GM18909 (cell line): ENCODE measurements around the gene GRIK3.

Source experiments
- ATAC-seq: cut with Tn5 transposase; IDR thresholded peaks from one replicate; pipeline ENCODE4 v1.9.1; 2021; ENCODE audit warnings: mild to moderate bottlenecking; ENCODE audit not compliant: unreplicated experiment, poor library complexity

Gene GRIK3

DNA sequence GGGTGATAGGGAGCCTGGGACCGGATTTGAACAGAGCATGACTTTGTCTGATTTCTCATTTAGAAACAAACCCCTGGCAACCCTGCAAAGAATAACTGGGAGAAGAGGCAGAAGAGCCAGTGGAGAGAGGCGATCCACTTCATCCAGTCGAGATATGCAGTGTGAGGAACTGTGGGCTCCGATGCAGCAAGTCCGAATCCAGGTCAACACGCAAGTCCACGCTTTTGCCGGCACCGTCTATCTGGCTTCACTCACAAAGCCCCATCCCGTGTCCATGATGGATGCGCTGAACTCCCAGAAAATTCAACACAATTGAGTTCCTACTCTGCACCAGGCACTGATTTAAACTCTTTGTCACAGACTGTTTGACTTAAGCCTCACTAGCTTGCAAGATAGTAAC is 191.3 kb downstream of the GRIK3 start:
- ATAC-seq, result no peak

DNA sequence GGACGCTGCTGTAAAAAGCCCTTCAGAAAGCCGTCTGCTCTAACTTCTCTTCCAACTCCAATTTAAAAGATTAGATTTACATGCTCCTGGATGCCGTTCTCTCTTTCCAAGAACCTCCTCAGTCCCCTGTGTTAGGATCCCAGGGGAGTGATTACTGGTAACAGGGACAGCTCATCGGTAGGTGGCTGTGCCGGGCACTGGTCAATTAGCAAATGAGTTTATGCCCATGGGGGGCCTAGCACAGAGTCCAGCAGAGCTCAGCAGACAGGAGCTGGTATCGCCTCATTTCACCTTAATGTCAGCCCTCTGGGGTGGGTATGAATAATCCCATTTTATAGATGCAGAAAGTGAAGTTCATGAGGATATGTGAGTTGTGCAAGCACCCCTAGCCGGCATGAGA is 191.9 kb downstream of the GRIK3 start:
- ATAC-seq, result no peak

DNA sequence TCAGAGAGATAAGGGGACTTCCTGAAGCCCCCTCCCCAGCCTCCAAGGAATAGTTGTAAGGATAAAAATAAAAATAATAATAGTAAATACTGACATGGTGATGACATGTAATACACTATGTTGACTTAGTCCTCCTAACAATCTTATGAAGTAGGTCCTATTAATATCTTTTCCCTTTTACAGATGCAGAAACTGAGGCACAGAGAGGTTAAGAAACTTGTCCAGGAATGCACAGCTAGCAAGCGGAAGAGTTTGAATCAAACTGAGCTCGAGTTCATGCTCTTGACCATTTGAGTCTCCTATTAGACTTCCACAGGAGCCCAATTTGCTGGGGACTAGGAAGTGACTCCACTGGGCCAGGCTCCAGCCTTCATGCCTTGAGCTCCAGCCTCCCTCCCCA is 194.8 kb downstream of the GRIK3 start:
- ATAC-seq, result no peak

DNA sequence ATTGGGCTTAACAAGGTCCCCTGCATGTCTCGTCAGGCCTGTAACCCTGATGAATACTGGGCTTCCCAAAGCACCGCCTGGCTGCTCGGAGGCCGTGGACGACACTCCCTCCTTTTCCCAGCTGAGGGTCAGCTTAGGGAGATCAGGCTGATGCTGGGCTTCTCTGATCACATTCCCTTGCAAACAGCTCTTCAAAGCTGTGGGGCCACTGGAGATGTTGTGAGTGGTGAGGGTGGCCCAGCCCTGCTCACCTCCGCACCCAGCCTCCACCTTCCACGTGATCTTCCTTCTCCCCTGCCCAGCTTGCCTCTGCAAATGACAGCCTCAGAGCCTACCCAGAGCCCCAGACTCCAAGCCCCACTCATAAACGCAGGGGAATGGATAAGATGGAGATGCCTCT is 195.4 kb downstream of the GRIK3 start:
- ATAC-seq, result no peak

DNA sequence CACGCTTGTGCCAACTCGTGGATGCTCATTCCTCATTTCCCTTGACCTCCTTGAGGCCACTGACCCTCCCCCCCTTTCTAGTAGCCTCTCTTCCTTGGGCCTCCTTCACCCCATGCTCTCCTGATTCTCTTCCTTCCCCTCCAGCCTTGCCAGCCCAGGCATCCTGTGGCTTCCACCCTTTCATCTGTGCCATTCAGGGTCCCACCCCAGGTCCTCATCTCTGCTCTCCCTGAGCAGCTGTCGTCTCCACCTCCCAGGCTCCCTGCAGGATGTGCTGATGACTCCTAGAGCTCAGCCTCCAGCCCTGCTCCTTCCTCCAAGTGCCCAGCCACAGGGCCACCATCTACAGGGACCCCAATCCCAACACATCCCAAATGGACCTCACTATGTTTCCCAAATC is 197.4 kb downstream of the GRIK3 start:
- ATAC-seq, result no peak

DNA sequence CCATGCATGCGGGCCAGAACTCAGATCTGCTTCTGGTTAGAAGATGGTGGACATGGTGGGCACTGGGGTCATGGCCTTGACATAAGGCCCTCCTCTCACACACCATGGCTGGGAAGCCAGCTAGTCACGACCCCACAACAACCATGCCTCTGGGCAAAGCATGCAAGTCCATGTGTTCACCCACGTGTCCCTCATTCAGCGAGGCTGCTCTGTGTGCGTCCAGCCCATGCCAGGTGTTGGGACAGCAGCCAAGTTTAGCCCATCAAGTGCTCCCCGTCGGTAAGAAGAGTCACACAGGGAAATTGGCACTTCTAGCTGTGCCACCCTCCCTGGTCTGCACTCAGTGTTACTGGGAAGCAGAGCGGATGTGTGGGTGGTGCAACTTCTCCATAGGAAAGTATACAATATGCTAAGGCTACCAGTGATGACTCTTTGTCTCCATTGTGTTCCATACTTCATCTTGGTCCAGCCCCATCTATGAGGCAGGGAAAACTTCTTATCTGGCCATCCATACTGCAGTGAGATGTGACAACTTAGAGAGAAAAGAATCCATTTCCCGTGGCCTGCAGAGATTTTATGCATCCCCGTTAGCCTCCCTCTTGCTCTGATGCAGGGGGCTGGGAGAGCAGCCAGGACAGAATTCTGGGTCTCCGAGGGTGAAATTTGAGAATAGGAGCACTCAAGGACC is 198.0 kb downstream of the GRIK3 start:
- ATAC-seq, result no peak

DNA sequence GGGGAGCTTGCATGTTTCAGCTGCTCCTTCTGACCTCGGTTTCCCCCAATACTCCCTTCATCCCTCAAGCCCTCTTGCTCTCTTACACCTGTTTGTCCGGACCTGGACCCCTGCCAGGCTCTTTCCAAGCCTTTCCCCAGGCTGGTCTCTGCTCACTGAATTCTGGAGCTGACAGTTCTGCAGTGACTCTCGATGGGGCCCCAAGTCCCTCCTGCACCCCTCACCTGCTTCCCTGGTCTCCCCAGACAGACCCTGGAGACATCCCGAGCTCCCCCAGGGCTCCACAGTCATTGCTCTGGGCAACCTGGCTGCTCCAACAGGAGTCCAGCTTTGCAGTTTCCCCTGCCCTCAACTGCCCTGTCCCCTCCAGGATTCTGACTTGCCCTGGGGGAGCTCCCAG is 198.6 kb downstream of the GRIK3 start:
- ATAC-seq, result no peak

DNA sequence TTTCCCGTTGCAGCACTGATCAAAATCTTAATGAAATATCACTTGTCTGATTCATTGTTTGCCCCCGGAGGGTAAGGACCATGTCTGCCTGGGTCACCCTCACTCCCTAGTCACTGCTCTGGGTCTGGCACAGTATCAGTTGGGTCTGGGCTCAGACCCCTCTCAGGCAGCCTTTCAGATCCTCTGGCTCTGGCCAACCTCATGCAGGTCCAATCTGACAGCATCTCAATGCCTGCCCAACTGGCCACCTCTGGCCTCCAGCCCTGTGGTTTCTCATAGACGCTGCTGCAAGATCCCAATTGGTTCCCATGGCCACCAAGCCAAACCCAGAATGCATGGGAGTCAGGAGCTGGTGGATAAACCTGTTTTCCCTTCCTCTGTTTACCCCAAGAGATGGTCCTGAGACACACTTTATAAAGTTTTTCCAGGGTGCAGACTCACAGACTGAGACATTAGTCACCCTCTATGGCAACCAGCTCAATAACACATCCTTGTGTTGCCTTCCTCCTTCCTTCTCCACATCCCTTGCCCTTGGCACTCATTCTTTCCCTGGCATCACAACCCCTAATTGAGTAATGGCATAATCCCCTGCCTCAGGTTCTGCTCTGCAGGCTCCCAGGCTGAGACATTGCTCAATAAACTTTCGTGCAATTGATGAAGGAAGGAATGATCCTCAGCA is 199.2 kb downstream of the GRIK3 start:
- no peak for ATAC-seq

DNA sequence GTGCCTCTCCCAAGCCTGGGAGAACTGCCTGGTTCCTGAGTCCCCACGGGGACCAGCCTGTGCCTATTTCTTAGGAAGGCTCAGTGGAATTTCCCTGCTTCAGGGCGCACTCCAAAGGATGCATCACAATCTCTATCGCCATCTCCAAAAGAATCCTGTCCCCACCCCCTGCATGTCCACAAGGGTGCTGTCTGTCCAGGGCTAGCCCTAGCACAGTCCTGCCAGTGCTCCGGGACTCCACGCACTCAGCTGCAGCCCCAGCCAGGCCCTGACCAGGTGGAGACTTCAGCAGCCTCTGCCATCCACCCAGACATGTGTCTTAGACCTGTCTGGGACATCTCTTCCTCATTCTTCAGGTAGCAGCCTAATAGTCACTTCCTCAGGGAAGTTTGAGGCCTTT is 199.7 kb downstream of the GRIK3 start:
- no peak for ATAC-seq

DNA sequence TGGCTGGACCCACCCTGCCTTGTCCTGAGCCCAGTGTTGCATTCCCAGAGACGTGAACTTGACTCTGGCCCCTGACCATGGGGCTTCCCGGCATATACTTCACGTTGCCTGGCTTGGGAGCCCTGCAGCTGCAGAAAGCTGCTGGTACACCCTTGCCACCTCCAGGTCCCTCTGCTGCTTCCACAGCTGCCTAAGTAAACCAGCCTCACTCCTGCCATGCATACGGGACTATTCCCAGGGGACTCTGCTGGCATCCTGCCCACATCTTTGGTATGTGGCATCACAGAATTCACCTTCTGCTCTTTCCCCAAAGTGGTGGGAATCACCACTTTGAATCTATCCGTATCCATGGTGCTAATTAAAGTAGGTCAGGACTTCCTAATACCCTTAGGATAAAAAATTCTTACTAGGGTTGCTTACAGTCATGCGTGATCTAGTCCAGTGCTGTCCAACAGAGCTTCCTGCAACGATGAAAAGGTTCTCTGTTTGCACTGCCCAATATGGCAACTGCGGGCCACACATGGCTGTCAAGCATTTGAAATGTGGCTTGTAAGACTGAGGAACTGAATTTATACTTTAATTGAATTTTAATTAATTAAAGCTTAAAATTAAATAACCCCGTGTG is 203.0 kb downstream of the GRIK3 start:
- ATAC-seq, result no peak

DNA sequence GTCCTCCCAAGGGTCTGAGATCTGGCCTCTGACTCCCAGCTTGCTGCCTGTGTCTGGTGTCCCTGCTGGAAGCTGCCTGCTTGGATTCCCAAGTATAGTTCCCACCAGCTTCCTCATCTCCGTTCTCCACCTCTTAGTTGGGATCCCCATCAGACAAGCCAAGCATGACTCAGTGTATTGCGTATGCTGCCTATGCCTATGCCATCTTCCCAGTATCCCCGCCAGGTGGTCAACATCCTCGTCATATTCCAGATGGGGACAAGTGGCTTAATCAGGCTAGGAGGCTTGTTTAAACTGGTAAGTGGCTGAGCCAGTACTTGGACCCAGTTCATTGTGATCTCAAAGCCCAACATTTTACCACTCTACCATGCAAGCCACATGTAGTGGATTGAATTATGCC is 204.4 kb downstream of the GRIK3 start:
- no peak for ATAC-seq

DNA sequence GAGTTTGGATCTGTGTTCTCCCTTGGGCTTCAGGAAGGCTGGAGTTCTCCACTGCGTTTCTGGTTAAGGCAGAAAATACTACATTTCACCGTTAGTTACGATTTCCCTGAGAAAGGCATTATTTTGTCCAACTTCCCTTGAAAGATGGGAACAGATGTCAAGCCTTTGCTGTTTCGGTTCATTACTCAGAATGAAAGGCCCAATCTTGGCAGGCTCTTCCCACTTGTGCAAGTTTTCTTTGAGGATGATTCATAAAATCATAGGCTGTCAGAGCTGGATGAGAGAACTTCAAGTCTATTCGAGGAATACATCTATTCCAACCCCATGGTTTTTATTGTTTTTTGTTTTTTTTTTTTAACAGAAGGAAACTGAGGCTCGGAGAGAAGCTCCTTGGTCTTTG is 205.2 kb downstream of the GRIK3 start:
- ATAC-seq, result no peak

DNA sequence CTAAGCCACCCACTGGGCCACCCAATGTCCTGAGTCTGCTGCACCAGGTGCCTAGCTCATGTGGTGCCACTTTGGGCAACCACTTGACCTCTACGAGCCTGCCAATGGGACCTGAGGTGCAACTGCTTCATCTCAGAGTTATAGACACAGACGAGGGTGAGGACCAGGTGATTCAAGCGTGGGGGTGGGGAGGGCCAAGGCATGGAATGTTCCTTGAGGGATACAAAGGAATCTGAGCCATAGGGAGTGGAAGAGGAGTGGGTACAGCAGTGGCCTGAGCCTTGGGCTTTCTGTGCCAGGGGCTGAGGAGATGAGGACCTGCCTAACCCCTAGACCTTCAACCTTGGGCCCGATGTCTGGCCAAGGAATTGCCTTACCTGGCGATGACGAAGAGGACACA is 209.1 kb downstream of the GRIK3 start:
- no peak for ATAC-seq

DNA sequence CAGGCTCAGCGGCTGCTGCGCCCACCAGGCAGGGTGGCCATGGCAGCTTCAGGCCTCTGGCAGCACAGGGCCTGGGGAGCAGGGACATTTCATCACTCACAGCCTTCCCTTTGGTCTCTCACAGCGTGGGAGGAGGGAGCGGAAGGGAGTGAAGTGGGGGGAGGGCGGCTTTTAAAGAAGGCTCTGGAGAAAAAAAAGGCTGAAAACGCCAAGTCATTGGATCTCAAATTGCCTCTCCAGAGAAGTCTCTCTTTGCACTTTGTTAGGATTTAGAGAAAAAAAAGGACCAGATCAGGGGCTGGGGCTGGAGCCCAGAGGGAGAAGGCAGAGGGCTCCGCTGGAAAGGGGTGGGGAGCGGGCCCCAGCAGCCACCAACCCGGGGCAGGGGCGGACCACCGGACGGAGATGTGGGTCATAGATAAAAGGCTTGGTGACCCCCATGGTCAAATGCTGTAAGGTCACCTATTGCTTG is 209.9 kb downstream of the GRIK3 start:
- ATAC-seq, result no peak

DNA sequence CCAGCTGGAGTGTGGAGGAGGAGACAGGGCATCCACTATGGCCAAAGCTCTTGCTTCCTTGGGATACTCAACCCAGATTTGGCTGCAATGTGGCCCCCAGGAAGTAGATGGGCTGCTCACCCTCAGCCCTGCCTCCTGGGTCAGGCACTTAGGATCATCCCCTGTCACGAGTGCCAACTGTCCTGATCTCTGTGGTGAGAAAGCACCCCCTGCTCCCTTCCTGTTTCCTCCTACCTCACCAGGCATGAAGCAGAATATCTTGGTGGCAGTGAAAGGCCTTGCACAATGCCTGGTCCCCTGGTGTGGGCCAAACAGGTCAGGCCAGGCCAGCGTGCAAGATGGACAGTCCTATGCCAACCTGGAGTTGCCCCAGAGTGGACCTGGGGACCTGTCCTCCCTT is 211.7 kb downstream of the GRIK3 start:
- ATAC-seq, result no peak

DNA sequence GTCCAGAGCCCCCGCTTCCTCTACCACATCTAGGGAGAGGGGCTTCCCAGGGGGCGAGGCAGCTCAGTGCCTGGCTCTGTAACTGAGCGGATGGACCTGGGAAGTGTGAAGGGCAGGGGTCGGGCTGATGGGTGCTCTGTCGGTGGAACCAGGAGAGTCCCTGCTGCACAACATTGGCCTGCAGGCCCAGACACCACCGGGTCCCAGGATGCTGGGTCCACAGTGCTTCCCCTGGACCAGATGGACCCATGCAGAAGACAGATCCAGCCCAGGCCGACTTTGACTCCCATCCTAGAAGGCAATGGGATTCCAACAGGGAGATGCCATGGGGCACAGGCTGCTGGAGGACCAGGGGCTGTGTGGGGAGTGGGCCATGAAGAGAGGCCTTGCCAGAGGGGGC is 212.9 kb downstream of the GRIK3 start:
- no peak for ATAC-seq

DNA sequence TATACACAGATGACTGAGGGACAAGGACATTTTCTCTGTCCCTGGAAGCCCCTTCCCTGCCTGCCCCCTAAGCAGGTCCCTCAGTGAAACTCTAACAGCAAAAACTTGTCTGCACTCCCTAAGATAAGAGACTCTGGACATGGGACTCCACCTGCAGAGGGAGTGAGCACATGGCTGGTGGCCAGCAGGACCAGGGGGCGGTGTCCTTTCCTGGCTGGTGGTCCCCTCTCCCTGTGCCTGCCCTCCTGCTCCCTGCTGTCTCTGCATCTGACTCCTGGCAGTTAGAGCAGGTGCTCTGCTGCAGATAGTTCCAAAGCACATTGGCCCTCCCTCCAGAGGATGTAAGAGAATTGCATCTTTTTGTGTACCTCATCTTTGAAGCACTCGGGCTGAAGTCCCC is 215.5 kb downstream of the GRIK3 start:
- ATAC-seq, result no peak

DNA sequence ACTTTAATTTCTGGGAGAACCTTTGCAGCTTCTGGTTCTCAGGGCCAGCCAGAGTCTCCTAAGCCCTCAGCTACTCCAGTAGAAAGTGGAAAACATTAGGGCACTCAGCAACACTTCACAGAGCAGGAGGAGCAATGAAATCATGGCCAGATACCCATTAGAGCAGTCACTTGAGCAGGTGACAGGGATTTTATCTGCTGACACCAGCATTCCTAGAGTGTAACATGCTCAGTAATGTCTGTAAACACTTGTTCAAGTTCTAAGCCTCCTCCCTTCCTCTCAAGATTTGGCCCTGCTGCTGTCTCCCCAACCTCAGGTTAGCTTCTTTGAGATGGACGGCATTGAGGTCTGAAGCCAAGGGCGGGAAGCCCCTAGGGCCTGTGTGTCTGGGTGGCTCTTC is 218.0 kb downstream of the GRIK3 start:
- no peak for ATAC-seq

DNA sequence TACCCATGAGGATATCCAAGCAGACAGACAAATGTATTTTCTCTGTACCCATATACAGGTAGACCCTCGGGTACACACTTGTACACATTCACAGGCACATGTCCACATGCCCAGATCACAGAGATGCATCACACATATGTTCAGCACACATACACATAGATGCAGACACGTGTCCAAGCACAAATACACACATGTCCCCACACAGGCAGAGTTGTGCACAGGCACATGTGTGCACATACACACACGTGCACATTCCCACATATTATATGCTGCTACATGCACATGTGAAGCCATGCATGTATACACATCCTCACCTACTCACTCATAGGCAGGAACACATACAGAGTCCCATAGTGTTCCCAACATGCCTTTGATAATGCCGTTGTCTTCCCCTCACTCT is 219.5 kb downstream of the GRIK3 start:
- ATAC-seq, result no peak

DNA sequence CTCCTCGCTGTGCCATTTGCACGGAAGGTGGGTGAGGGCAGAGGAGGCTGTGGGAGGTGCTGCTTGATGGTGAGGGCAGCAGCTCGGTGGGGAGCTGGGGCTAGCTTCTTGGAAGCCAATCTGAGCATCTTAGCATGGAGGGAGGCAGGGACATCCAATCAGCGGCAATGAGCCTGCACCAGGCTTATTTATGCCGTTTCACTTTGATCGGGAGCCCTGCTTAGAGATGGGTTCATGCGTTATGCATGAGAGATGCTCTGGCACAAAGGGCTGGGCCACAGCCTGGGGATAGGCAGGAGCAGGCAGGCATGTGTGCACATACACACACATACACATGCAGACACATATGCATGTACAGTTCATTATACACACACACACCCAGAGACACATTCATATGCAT is 220.2 kb downstream of the GRIK3 start:
- ATAC-seq, result no peak

DNA sequence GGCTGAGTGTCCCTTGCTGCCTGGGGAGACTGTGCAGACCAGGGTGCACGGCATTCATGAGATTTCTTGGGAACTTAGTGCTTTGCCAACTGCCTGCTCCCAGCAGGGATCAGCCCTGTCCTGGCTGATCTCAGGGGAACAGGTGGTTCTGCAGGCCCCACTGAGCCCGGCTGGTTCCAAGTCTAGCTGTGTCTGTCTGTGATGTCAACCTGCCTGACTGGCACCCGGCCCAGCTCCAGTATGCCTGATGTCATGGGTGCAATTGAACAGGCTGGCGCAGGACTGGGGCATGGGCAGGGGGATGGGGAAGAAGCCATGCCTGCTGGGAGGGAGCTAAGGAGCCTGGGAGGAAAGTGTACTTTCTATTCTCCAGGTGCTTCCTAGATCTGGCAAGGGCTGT is 227.1 kb downstream of the GRIK3 start:
- ATAC-seq, result no peak
